T-helper 22 cell (primary cell): Measurements from ENCODE around the gene TMED4.
"Not testable (repeated sequence)": the region's sequence is repeated elsewhere in the genome, so short reads cannot be mapped to it uniquely, and the experiment has no call there.

Experiments used
- DNase-seq: peaks from one replicate; pipeline ENCODE4 v3.0.0-alpha.2; 2020; ENCODE audit warnings: low read depth

Gene TMED4

GRCh38 chr7:44607141-44608068, 25.4 kb upstream of the TMED4 start:
- DNase-seq: no peak

DNA sequence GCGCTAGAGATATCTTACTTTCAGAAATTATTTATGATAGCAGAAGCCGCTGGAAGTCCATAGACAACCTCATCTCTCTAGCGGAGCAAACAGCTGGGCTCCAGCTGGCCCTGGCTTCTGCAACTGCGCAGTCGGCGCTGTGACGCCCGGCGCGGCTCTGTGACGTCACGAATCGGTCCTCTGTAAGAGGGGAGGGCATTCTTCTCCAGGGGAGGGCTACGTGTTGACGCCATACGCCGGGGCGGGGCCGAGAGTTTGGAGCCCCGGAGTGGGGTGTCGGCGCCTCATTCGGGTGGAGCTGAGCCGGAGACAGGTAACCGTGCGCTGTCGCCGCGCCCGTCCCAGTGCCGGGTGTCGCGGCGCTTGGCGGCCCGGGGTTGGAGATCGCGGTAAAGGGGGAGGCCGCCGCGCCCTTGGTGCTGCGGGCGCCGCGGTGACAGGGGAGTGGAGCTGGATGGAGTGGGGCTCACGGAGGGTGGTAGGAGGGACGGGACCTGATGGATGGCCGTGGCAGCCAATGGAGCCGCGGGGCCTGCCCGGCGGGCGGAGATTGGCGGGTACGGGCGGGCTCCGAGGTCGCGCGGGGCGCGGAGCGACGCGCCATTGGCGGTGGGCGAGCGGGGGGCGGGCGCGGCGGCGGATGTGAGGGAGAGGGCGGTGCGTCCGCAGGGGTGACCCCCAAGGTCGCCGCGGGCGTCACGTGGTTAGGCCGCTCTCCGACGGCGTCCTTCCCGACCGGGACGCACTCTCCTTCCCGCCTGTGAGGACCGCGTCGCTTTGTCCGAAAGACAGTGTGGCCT, 24.5 kb upstream of the TMED4 start, which contains the start of gene OGDH:
OGDH (plus strand) TSS at position 287 of the 800 bp plus-strand sequence. CDS start 17,717 bp downstream, outside the sequence.
- peak; percentile 97 for DNase-seq

DNA sequence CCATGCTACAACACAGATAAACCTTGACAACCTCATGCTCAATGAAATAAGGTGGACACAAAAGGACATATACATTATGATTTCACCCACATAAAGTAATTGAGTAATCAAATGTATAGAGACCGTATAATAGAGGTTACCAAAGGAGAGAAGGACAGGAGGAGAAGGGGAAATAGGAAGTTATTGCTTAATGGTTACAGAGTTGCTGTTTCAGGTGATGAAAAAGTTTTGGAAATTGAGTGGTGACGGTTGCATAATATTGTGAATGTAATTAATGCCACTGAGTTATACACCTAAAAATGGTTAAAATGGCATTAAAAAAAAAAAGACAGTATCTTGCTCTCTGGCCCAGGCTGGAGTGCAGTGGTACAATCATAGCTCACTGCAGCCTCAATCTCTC, 22.9 kb upstream of the TMED4 start:
- DNase-seq: no peak

DNA sequence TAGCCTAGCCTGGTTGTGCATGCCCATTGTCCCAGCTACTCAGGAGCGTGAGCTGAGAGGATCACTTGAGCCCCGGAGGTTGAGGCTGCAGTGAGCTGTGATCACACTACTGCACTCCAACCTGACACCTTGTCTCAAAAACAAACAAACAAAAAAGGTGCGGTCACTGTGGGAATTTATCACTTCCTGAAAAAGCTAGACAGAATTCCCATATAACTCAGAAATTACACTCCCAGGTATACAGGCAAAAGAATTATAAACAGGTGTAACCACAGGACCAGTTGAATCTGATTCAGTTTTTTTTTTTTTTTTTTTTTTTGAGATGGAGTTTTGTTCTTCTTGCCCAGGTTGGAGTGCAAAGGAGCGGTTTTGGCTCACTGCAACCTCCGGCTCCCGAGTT, 21.2 kb upstream of the TMED4 start:
- no peak for DNase-seq

GRCh38 chr7:44602576-44602910, 20.5 kb upstream of the TMED4 start:
- no peak for DNase-seq

- no peak for DNase-seq
These were observed 17.2 kb upstream of the TMED4 start for GRCh38 chr7:44599222-44599621.

DNA sequence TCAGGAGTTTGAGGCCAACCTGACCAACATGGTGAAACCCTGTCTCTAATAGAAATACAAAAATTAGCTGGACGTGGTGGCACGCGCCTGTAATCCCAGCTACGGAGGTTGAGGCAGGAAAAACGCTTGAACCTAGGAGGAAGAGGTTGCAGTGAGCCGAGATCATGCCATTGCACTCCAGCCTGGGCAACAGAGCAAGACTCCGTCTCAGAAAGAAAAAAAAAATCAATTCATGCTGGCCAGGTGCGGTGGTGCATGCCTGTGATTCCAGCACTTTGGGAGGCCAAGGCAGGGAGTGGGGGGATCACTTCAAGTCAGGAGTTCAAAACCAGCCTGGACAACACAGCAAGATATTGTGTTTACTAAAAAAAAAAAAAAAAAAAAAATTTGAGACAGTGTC, 15.2 kb upstream of the TMED4 start:
- DNase-seq: not testable (repeated sequence)

GRCh38 chr7:44595934-44596635, 14.1 kb upstream of the TMED4 start:
- DNase-seq: no peak

- no peak for DNase-seq
These were observed 8.9 kb upstream of the TMED4 start for GRCh38 chr7:44590910-44591309.

GRCh38 chr7:44587843-44588711, 6.0 kb upstream of the TMED4 start:
- DNase-seq: peak; percentile 16

- DNase-seq: no peak
These were observed 1.3 kb upstream of the TMED4 start for GRCh38 chr7:44583146-44583865.

DNA sequence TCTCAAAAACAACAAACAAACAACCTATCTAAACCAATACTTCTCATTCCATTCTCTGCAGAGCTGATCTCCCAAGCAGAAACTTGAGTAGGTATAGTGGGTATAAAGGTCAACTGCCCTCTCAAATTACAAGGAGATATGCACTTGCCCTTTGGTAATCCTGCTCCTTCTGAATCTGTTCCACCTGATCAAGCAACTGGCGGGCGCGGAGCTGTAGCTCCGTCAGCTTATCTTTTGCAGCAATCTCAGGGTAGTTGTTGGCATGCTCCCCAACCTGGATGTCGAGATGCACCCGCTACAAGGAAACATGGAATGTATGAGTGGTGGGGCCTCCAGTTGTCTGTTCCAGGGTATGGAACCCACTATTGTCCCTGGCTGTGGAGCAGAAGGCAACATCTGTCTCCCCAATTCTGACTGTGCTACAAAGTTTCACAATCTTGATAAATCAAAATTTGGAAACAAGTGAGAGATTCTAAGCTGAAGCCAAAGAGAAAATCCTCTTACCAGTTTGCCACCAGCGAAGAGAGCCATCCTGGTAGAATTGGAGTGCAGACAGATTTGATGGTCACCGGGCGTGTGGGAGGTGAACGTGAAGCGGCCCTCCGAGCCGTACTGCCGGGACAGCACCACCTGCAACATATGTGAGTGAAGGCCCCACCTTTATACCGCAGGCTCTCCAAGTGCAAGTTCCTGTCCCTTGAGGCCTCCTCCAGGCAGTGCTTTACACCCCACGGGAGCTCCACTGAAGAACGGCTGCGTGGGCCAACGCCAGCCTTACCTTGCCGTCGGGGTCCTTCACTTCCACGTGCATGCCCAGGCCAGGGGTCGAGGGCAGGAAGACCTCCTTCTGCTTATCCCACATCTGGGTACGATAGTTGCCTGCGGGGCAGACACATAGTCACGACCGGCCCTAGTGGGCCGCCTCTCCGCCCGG, 819 bp downstream of the TMED4 start:
- DNase-seq: peak; percentile 31

GRCh38 chr7:44576228-44576627, 5.8 kb downstream of the TMED4 start:
- DNase-seq: no peak

DNA sequence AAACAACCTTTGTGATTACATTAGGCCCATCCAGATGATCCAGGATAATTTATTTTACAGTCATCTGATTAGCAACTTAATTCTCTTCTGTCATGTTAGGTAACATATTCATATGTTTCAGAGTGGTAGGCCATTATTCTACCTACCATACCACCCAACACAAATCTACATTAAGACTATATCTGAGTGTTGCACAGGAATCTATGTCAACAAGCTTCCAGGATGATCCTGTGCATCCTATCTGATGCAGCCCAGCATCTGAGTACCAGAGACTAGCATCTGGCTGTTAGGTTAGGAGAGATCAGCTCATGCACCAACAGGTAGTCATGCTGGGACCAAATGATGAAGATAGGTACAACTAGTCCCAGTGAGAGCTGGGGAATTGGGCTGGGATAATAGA, 7.0 kb downstream of the TMED4 start:
- no peak for DNase-seq

GRCh38 chr7:44574287-44574872, 7.7 kb downstream of the TMED4 start:
- DNase-seq: no peak

DNA sequence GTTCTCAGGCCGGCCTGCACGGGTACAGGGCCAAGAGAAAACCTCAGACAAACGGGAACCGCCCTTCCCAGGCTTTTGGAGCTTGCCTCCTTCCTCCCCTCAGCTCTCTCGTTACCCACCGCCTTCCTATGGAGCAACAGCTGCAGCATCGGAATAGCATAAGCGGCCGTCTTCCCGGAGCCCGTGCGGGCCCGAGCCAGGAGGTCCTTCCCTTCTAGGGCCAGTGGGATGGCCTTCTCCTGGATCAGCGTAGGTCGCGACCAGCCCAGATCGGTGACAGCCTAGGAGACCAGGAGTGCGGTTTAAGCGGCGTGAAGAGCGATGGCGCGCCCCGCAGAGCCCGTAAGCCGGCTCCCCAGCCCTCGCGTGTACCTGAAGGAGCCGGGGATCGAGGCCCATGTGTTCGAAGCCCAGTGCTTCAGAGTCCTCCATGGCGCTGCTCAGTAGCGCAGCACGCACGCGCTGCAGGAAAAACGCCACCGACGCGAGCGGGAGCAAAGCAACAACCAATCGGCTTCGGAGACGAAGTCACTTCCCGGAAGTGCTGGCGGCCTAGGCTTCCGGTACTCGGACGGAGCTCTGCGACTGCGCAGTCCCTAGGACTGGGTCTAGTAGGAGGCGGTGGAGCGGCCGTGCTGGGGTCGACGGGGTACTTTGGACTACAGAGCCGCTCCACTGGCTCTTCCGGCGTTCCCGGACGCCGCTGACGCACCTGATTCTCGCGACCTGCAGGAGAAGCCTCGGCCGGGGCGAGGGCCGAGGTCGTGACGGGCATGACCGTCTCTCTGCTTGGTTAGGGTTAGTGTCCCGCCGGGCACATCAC, 8.4 kb downstream of the TMED4 start, which contains the start of gene DDX56:
DDX56 (minus strand) TSS at position 445 of the 823 bp plus-strand sequence; CDS start at position 432, 13 bp downstream.
- peak; percentile 87 for DNase-seq

GRCh38 chr7:44572771-44573170, 9.3 kb downstream of the TMED4 start:
- no peak for DNase-seq

- DNase-seq: no peak
These were observed 12.1 kb downstream of the TMED4 start for GRCh38 chr7:44569959-44570358.
